Spleen (tissue), 7 donors: ENCODE results near the gene ACRBP.

Experiments used
- CTCF ChIP-seq, 11 experiments: fragments of 200-600 bp in 7 of 11; fragments of 450-650 bp in 4 of 11; sonication (generic) in 4 of 11; IDR thresholded peaks in 8 of 11; conservative IDR thresholded peaks in 3 of 11; 1 replicate in 7 of 11; 2 replicates in 4 of 11; pipeline versions ENCODE4 v1.4.0 to v1.8.0; 2016 to 2021; ENCODE audit warnings: antibody characterized with exemption in 11 of 11, inconsistent platforms in 4 of 11, mild to moderate bottlenecking in 1 of 11
- POLR2A ChIP-seq, 3 donors: fragments of 450-650 bp; IDR thresholded peaks; one replicate each; pipeline ENCODE4 v1.5.1; 2017; ENCODE audit warnings: antibody characterized with exemption in 3 of 3, mild to moderate bottlenecking in 1 of 3
- donor health status: DM: no; HTN: no; CAD: no; lungs with moderate emphysema.
- donor health status: DM: no; HTN: no; CAD: no.
- donor health status: DM: no; HTN: no; CAD: no.

- TF ChIP-seq CTCF (IDR thresholded peaks at IDR 0.05 in 8 of 11, conservative IDR thresholded peaks at IDR 0.05 in 3 of 11) (peak in 1 of 11 experiments; percentile 4), POLR2A (IDR thresholded peaks at IDR 0.05) (no peak)
These were observed 41.3 kb upstream of the ACRBP start for GRCh38 chr12:6688543-6688998.
